Thyroid gland (tissue), 4 donors: ENCODE results near the gene FAM222B.

Source experiments
- POLR2A ChIP-seq, 2 donors: fragments of 450-650 bp; IDR thresholded peaks; one replicate each; pipeline ENCODE4 v1.6.1; 2017; ENCODE audit warnings: antibody characterized with exemption in 2 of 2, mild to moderate bottlenecking in 2 of 2, moderate library complexity in 1 of 2
- TF ChIP-seq, protein P1 (sequence below), 6 experiments: fragments of 200-600 bp in 3 of 6; fragments of 450-650 bp in 3 of 6; sonication (generic) in 3 of 6; IDR thresholded peaks; one replicate each; pipeline ENCODE4 v1.5.1; 2016 to 2019; ENCODE audit warnings: antibody characterized with exemption in 6 of 6, mild to moderate bottlenecking in 2 of 6, inconsistent platforms in 1 of 6, moderate library complexity in 1 of 6

DNA sequence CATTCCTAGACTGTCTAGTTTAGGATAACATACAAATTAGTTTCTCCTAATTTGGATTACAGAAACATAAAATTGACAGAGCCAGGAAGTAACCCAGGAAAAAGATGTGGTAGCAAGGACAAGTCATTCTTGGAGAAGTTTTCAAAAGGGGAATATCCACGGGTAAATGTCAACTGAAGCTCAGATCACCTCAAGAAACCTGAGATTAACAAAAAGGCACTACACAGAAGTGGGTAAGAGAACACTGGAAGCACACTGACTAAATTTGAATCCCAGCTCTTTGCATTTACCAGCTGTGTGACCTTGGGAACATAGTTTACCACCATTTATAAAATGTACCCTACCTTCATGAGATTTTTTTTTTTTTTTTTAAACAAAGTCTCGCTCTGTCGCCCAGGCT, 59.4 kb downstream of the FAM222B start:
- TF ChIP-seq POLR2A (IDR thresholded peaks at IDR 0.05), result no peak
- TF ChIP-seq, protein P1, sequence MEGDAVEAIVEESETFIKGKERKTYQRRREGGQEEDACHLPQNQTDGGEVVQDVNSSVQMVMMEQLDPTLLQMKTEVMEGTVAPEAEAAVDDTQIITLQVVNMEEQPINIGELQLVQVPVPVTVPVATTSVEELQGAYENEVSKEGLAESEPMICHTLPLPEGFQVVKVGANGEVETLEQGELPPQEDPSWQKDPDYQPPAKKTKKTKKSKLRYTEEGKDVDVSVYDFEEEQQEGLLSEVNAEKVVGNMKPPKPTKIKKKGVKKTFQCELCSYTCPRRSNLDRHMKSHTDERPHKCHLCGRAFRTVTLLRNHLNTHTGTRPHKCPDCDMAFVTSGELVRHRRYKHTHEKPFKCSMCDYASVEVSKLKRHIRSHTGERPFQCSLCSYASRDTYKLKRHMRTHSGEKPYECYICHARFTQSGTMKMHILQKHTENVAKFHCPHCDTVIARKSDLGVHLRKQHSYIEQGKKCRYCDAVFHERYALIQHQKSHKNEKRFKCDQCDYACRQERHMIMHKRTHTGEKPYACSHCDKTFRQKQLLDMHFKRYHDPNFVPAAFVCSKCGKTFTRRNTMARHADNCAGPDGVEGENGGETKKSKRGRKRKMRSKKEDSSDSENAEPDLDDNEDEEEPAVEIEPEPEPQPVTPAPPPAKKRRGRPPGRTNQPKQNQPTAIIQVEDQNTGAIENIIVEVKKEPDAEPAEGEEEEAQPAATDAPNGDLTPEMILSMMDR (IDR thresholded peaks at IDR 0.05), result no peak
